HEK293 (cell line): ENCODE data around the gene KIF7.
A peak's percentile ranks its signal among the peaks of the same experiment; 100 is the strongest.

Experiments used
- ATF2 ChIP-seq: fragments of 450-650 bp; formaldehyde crosslinking; IDR thresholded peaks from 2 replicates; pipeline ENCODE4 v1.5.1; 2016; ENCODE audit warnings: missing biosample characterization, missing genetic modification characterization, low read depth
- BCL11B ChIP-seq: fragments of 450-650 bp; formaldehyde crosslinking; IDR thresholded peaks from 2 replicates; pipeline ENCODE4 v1.5.1; 2016; ENCODE audit warnings: low read depth, missing biosample characterization, missing genetic modification characterization
- GFI1B ChIP-seq: fragments of 450-650 bp; formaldehyde crosslinking; IDR thresholded peaks from 2 replicates; pipeline ENCODE4 v1.5.1; 2016; ENCODE audit warnings: missing biosample characterization, missing genetic modification characterization
- HOXD13 ChIP-seq: sonication (generic); formaldehyde crosslinking; IDR thresholded peaks from 2 replicates; pipeline ENCODE4 v1.8.0; 2022; ENCODE audit warnings: missing genetic modification reagents, borderline replicate concordance
- KLF7 ChIP-seq: fragments of 450-650 bp; formaldehyde crosslinking; IDR thresholded peaks from 2 replicates; pipeline ENCODE4 v1.5.1; 2016; ENCODE audit warnings: missing biosample characterization, missing genetic modification characterization, borderline replicate concordance
- RBAK ChIP-seq: fragments of 450-650 bp; formaldehyde crosslinking; IDR thresholded peaks from 2 replicates; pipeline ENCODE4 v1.5.1; 2016; ENCODE audit warnings: missing biosample characterization, missing genetic modification characterization
- SP7 ChIP-seq: fragments of 450-650 bp; formaldehyde crosslinking; IDR thresholded peaks from 2 replicates; pipeline ENCODE4 v1.5.1; 2016; ENCODE audit warnings: missing biosample characterization, missing genetic modification characterization
- YY1 ChIP-seq: fragments of 450-650 bp; formaldehyde crosslinking; IDR thresholded peaks from 2 replicates; pipeline ENCODE4 v1.5.1; 2018; ENCODE audit warnings: missing biosample characterization, missing genetic modification characterization
- ZBTB10 ChIP-seq: fragments of 450-650 bp; formaldehyde crosslinking; IDR thresholded peaks from 2 replicates; pipeline ENCODE4 v1.5.1; 2016; ENCODE audit warnings: missing biosample characterization, missing genetic modification characterization
- ZBTB17 ChIP-seq: fragments of 450-650 bp; formaldehyde crosslinking; IDR thresholded peaks from 2 replicates; pipeline ENCODE4 v1.5.1; 2016; ENCODE audit warnings: missing biosample characterization, missing genetic modification characterization
- ZFP69B ChIP-seq: fragments of 450-650 bp; formaldehyde crosslinking; IDR thresholded peaks from 2 replicates; pipeline ENCODE4 v1.5.1; 2016; ENCODE audit warnings: missing biosample characterization, missing genetic modification characterization
- ZNF112 ChIP-seq: fragments of 450-650 bp; formaldehyde crosslinking; IDR thresholded peaks from 2 replicates; pipeline ENCODE4 v1.5.0; 2017; ENCODE audit warnings: missing biosample characterization, missing genetic modification characterization
- ZNF133 ChIP-seq: fragments of 450-650 bp; formaldehyde crosslinking; IDR thresholded peaks from 2 replicates; pipeline ENCODE4 v1.5.1; 2016; ENCODE audit warnings: missing biosample characterization, missing genetic modification characterization
- ZNF155 ChIP-seq: fragments of 450-650 bp; formaldehyde crosslinking; IDR thresholded peaks from 2 replicates; pipeline ENCODE4 v1.5.1; 2016; ENCODE audit warnings: missing biosample characterization, missing genetic modification characterization
- ZNF223 ChIP-seq: fragments of 450-650 bp; formaldehyde crosslinking; IDR thresholded peaks from 2 replicates; pipeline ENCODE4 v1.5.1; 2016; ENCODE audit warnings: missing biosample characterization, missing genetic modification characterization
- ZNF394 ChIP-seq: fragments of 450-650 bp; formaldehyde crosslinking; IDR thresholded peaks from 2 replicates; pipeline ENCODE4 v1.5.1; 2016; ENCODE audit warnings: missing biosample characterization, missing genetic modification characterization, mild to moderate bottlenecking, moderate library complexity, borderline replicate concordance
- ZNF660 ChIP-seq: fragments of 450-650 bp; IDR thresholded peaks from 2 replicates; pipeline ENCODE4 v1.5.1; 2018; ENCODE audit warnings: missing biosample characterization, mild to moderate bottlenecking, missing genetic modification characterization
- ZNF701 ChIP-seq: fragments of 450-650 bp; formaldehyde crosslinking; IDR thresholded peaks from 2 replicates; pipeline ENCODE4 v1.5.1; 2016; ENCODE audit warnings: missing biosample characterization, missing genetic modification characterization
- ZNF776 ChIP-seq: fragments of 450-650 bp; formaldehyde crosslinking; IDR thresholded peaks from 2 replicates; pipeline ENCODE4 v1.5.0; 2017; ENCODE audit warnings: missing biosample characterization, missing genetic modification characterization, borderline replicate concordance
- ZNF843 ChIP-seq: fragments of 450-650 bp; formaldehyde crosslinking; IDR thresholded peaks from 2 replicates; pipeline ENCODE4 v1.5.1; 2016; ENCODE audit warnings: missing biosample characterization, missing genetic modification characterization
- ZXDB ChIP-seq: fragments of 450-650 bp; formaldehyde crosslinking; IDR thresholded peaks from 2 replicates; pipeline ENCODE4 v1.5.1; 2016; ENCODE audit warnings: missing biosample characterization, missing genetic modification characterization
- TF ChIP-seq, protein P1 (sequence below): IDR thresholded peaks from 2 replicates; pipeline ENCODE4 v1.6.1; 2011; ENCODE audit warnings: mild to moderate bottlenecking, low read depth, low read length, borderline replicate concordance
- TF ChIP-seq, protein P2 (sequence below): fragments of 450-650 bp; formaldehyde crosslinking; IDR thresholded peaks from 2 replicates; pipeline ENCODE4 v1.5.1; 2017; ENCODE audit warnings: missing biosample characterization, missing genetic modification characterization
- TF ChIP-seq, protein P3 (sequence below): fragments of 450-650 bp; formaldehyde crosslinking; IDR thresholded peaks from 2 replicates; pipeline ENCODE4 v1.5.1; 2016; ENCODE audit warnings: missing biosample characterization, missing genetic modification characterization
- TF ChIP-seq, protein P4 (sequence below): fragments of 450-650 bp; formaldehyde crosslinking; IDR thresholded peaks from 2 replicates; pipeline ENCODE4 v1.5.1; 2016; ENCODE audit warnings: missing biosample characterization, missing genetic modification characterization
- TF ChIP-seq, protein P5 (sequence below): fragments of 450-650 bp; formaldehyde crosslinking; IDR thresholded peaks from 2 replicates; pipeline ENCODE4 v1.5.1; 2017; ENCODE audit warnings: missing biosample characterization, mild to moderate bottlenecking, missing genetic modification characterization, moderate library complexity

Gene KIF7

DNA sequence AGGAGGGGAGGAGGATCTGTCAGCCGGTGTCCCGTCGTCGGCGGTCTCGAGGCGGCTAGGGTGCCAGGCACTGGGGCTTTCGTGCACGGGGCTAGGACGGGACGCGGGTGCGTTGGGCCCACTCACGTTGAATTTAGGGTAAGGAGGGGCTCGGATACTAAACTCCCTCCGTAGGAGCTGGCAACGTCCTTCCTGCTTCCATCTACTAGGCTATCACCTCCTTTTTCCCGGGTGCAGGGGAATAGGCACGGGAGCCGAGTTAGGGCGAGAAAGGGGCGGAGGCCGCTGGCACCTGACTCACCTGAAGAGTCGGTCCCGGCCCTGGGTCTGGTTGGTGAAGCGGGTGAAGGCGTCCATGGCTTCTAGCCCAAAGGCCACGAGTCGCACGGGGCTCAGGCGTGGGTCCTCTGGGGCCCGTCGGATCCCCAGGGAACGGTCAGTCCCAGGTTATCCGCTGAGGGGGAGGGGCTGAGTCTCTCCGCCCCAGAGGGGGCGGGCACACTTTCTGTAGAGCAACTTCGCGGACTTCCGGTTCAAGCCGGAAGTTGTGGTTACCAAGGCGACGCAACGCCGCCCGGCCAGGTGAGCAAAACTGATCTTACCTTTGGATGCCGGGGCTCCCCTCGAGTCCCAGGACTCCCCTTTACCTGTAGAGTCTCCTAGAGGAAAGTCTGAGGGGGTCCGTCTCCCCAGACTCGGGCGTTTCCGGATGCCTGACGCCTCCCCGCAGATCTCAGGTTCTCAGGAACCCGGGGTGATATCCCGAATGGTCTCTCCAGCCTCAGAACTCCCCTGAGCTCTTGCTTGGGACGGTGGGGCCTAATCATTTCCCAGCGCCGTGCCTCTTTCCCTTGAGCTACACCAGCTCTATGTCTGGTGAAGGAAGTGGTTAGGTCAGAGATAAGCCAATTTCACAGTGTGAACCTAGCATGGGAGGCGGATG lies 35.3 kb upstream of the KIF7 start, which contains the start of the genes PEX11A and WDR93 (continued):
- no peak for TF ChIP-seq ATF2
- TF ChIP-seq HOXD13 = no peak
- no peak for TF ChIP-seq ZNF223 (tag by site-specific recombination)
- TF ChIP-seq ZNF112 (tag by site-specific recombination) = no peak
- TF ChIP-seq ZBTB10 (tag by site-specific recombination) = peak; percentile 18; the same call in 1 of the 2 replicates
- TF ChIP-seq YY1 = 0 out of 2 replicates have a peak, but pooled peaks have one; percentile 20
- no peak for TF ChIP-seq ZNF701 (tag by site-specific recombination)
- TF ChIP-seq KLF7 (tag by site-specific recombination) = 0 out of 2 replicates have a peak, but pooled peaks have one; percentile 27
- TF ChIP-seq ZXDB (tag by site-specific recombination) = peak; percentile 84
- TF ChIP-seq ZNF155 (tag by site-specific recombination) = no peak
- TF ChIP-seq GFI1B (tag by site-specific recombination) = no peak
- TF ChIP-seq, protein P1, sequence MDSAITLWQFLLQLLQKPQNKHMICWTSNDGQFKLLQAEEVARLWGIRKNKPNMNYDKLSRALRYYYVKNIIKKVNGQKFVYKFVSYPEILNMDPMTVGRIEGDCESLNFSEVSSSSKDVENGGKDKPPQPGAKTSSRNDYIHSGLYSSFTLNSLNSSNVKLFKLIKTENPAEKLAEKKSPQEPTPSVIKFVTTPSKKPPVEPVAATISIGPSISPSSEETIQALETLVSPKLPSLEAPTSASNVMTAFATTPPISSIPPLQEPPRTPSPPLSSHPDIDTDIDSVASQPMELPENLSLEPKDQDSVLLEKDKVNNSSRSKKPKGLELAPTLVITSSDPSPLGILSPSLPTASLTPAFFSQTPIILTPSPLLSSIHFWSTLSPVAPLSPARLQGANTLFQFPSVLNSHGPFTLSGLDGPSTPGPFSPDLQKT = no peak
- no peak for TF ChIP-seq ZNF843 (tag by site-specific recombination)
- peak; percentile 52; the same call in 1 of the 2 replicates for TF ChIP-seq ZNF660 (tag by site-specific recombination)
- TF ChIP-seq, protein P2, sequence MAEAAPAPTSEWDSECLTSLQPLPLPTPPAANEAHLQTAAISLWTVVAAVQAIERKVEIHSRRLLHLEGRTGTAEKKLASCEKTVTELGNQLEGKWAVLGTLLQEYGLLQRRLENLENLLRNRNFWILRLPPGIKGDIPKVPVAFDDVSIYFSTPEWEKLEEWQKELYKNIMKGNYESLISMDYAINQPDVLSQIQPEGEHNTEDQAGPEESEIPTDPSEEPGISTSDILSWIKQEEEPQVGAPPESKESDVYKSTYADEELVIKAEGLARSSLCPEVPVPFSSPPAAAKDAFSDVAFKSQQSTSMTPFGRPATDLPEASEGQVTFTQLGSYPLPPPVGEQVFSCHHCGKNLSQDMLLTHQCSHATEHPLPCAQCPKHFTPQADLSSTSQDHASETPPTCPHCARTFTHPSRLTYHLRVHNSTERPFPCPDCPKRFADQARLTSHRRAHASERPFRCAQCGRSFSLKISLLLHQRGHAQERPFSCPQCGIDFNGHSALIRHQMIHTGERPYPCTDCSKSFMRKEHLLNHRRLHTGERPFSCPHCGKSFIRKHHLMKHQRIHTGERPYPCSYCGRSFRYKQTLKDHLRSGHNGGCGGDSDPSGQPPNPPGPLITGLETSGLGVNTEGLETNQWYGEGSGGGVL (tag by site-specific recombination) = peak; percentile 46; the same call in 1 of the 2 replicates
- TF ChIP-seq ZBTB17 (tag by site-specific recombination) = peak; percentile 55; the same call in 1 of the 2 replicates
- no peak for TF ChIP-seq RBAK (tag by site-specific recombination)
- TF ChIP-seq ZNF776 = no peak
- peak; percentile 70; the same call in 1 of the 2 replicates for TF ChIP-seq BCL11B (tag by site-specific recombination)
- TF ChIP-seq, protein P3, sequence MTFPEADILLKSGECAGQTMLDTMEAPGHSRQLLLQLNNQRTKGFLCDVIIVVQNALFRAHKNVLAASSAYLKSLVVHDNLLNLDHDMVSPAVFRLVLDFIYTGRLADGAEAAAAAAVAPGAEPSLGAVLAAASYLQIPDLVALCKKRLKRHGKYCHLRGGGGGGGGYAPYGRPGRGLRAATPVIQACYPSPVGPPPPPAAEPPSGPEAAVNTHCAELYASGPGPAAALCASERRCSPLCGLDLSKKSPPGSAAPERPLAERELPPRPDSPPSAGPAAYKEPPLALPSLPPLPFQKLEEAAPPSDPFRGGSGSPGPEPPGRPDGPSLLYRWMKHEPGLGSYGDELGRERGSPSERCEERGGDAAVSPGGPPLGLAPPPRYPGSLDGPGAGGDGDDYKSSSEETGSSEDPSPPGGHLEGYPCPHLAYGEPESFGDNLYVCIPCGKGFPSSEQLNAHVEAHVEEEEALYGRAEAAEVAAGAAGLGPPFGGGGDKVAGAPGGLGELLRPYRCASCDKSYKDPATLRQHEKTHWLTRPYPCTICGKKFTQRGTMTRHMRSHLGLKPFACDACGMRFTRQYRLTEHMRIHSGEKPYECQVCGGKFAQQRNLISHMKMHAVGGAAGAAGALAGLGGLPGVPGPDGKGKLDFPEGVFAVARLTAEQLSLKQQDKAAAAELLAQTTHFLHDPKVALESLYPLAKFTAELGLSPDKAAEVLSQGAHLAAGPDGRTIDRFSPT (tag by site-specific recombination) = peak; percentile 63
- TF ChIP-seq, protein P4, sequence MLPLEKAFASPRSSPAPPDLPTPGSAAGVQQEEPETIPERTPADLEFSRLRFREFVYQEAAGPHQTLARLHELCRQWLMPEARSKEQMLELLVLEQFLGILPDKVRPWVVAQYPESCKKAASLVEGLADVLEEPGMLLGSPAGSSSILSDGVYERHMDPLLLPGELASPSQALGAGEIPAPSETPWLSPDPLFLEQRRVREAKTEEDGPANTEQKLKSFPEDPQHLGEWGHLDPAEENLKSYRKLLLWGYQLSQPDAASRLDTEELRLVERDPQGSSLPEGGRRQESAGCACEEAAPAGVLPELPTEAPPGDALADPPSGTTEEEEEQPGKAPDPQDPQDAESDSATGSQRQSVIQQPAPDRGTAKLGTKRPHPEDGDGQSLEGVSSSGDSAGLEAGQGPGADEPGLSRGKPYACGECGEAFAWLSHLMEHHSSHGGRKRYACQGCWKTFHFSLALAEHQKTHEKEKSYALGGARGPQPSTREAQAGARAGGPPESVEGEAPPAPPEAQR (tag by site-specific recombination) = no peak
- TF ChIP-seq, protein P5, sequence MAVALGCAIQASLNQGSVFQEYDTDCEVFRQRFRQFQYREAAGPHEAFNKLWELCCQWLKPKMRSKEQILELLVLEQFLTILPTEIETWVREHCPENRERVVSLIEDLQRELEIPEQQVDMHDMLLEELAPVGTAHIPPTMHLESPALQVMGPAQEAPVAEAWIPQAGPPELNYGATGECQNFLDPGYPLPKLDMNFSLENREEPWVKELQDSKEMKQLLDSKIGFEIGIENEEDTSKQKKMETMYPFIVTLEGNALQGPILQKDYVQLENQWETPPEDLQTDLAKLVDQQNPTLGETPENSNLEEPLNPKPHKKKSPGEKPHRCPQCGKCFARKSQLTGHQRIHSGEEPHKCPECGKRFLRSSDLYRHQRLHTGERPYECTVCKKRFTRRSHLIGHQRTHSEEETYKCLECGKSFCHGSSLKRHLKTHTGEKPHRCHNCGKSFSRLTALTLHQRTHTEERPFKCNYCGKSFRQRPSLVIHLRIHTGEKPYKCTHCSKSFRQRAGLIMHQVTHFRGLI (tag by site-specific recombination) = no peak
- peak; percentile 70 for TF ChIP-seq SP7 (tag by site-specific recombination)
- peak; percentile 91 for TF ChIP-seq ZFP69B (tag by site-specific recombination)
- no peak for TF ChIP-seq ZNF394 (tag by site-specific recombination)
- no peak for TF ChIP-seq ZNF133 (tag by site-specific recombination)
